ENCODE data around the gene PAFAH1B1. TPM values are rescaled to one million over a fixed set of nuclear protein-coding genes. Genes with fewer than 3 reads are reported as not detected.

The PAFAH1B1 gene
- total RNA-seq, 3 donors from 2014 or later, result 122 to 133 (median 130) TPM

Other genes with a start within 250 kb of the PAFAH1B1 start
- 10 to 100 TPM; 27.8 to 30.7 (median 29.5) TPM for gene MNT, start 192.6 kb upstream of the PAFAH1B1 start, total RNA-seq
- gene METTL16, start 81.8 kb upstream of the PAFAH1B1 start, total RNA-seq, result 10 to 100 TPM; 69.7 to 73.9 (median 70.0) TPM
- 100 to 1,000 TPM; 245 to 297 (median 279) TPM for gene CLUH, start 118.1 kb downstream of the PAFAH1B1 start, total RNA-seq
- under 1 TPM in 1 of 3 donors, not detected in 2; 0.16 TPM for gene CCDC92B, start 156.0 kb downstream of the PAFAH1B1 start, total RNA-seq
- 1 to 10 TPM in 2 of 3 donors, under 1 TPM in 1; 0.29 to 1.6 (median 1.2) TPM for gene RAP1GAP2, start 202.8 kb downstream of the PAFAH1B1 start, total RNA-seq

Measured in activated T-cell treated with anti-CD3 and anti-CD28 coated beads, Interleukin-2, amount 50 U/mL, for 4 hours (primary cell).